Ramos (cell line): ENCODE data around the gene TRIML1.

Experiments used
- in situ Hi-C: fragments of 300-500 bp; cut with MboI; formaldehyde crosslinking; loops from one replicate; pipeline ENCODE4 v1.14.3; 2022; ENCODE audit warnings: low sequenced_read_pairs; ENCODE audit not compliant: unreplicated experiment

The TRIML1 gene, protein sequence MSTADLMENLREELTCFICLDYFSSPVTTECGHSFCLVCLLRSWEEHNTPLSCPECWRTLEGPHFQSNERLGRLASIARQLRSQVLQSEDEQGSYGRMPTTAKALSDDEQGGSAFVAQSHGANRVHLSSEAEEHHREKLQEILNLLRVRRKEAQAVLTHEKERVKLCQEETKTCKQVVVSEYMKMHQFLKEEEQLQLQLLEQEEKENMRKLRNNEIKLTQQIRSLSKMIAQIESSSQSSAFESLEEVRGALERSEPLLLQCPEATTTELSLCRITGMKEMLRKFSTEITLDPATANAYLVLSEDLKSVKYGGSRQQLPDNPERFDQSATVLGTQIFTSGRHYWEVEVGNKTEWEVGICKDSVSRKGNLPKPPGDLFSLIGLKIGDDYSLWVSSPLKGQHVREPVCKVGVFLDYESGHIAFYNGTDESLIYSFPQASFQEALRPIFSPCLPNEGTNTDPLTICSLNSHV

GRCh38 chr4:188139141-188139540 is at the start of gene TRIML1:
Gene TRIML1, plus strand, starts transcription at chr4:188139441. Its CDS starts 118 bp downstream, at chr4:188139559.
- in situ Hi-C loops: no loop called here

DNA sequence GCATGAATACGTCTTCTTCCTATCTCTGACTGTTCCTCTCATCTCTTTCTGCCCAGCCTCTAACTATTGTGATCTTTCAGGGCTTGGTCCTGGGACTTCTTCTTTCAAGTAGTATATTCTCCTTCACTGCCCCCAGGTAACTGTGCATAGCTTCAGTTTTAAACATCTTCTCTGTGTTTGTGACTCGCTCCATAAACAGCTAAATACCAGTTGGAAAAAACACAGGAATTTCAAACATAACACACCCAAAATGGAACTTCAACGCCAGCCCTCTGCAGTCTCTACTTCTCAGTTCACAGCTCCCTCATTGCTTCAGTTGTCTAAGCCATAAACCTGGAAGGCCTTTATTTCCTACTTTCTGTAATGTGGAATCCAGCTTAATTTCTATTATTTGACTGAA is 46.4 kb upstream of the TRIML1 start:
- in situ Hi-C loops: no loop called here

- in situ Hi-C loops: no loop called here
Measured at GRCh38 chr4:188106454-188106853, 32.8 kb upstream of the TRIML1 start.

DNA sequence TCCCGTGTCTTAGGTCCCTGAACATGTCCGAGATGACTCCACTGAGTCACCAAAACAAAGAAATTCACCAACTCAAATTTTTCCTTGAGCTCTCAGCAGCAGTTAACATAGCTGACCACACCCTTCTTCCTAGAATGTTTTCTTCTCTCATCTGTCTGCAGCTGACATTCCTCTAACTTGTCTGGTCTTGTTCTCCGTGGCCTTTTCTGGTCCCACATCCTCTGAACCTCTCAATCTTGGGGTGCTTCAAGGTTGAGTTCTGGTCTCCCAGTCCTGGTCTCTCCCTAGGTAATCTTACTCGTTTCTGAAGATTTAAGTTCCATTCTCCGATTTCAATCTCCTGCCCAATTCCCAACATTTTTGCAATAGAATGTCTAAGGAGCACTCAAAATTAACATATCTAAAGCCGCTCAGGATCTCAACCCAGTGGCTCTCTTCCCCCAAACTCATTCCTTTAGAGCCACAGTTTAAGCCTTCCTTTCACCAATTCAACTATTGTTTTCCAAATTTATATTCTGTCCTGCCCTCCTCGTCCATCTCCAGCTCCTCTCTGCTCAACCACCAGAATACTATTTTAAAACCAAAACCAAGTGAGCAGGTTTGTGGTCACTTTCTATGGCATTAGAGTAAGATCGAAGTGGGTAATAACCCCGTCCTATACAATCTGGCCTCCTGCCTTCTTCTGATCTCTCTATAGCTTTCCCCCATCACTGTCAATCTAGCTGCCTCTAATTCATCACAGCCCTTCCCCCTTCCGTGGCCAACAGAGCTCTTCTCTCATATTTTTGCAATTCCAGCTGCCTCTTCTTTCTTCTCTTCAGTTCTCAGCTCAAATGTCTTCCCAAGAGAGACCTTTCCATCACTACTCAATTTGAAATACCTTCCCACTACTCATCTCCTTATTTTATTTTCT is 31.1 kb upstream of the TRIML1 start:
- in situ Hi-C loops: no loop called here

DNA sequence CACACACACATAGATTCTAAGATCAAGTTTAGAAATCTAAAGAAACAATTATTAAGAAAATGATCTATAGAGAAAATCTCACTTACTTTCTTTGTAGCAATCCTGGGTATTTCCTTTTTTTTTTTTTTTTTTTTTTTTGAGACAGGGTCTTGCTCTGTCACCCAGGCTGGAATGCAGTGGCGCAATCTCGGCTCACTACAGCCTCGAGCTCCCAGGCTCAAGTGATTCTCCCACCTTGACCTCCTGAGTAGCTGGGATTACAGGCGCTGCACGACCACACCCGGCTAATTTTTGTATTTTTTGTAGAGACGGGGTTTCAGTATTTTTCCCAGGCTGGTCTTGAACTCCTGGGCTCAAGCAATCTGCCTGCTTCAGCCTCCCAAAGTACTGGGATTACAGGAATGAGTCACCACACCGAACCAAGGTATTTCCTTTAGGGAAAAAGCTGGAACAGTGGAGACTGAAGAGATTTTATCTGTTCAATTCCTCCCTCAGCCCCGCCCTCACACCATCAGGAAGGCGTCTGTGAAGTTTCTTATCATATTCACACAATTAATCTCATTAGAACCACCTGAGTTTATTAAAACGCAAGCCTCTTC is 30.0 kb upstream of the TRIML1 start, which contains the start of gene TRIML2:
Gene TRIML2 (minus strand): TSS at position 447 of the 599 bp plus-strand sequence. CDS start 4,235 bp downstream, outside the sequence.
- in situ Hi-C loops: no loop called here

GRCh38 chr4:188110036-188110435 is 29.2 kb upstream of the TRIML1 start:
- in situ Hi-C loops: no loop called here

DNA sequence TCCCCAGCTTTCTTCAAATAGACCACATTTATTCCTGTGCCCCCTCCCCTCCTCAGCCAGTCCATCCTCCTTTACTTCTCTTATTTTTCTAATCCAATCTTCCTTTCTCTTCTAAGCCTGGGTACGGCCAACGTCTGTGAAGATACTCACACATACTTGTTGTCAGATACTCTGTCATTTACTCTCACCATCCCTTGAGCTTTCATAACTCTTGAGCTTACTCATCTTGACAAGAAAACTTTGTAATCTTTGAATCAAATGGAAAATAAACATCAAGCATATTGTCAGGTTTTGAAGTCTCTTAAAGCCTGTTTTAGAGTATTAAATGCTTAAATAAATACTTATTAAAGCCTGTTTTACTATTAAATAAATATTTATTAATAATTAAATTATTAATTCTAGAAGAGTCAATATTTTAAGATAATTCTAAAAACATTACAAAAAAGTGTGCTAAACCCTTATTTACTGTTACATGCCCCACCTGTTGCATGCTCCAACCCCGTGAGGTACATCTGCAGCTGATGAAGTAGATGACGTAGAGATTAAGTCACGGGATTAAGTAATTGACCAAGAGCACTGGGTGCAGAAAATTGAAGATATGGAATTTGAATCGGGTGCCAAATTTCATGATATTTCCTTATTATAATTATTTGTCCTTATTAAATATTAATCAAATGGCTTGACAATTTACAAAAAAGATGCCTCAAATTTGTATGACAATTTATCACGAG is 28.3 kb upstream of the TRIML1 start:
- in situ Hi-C loops: no loop called here

DNA sequence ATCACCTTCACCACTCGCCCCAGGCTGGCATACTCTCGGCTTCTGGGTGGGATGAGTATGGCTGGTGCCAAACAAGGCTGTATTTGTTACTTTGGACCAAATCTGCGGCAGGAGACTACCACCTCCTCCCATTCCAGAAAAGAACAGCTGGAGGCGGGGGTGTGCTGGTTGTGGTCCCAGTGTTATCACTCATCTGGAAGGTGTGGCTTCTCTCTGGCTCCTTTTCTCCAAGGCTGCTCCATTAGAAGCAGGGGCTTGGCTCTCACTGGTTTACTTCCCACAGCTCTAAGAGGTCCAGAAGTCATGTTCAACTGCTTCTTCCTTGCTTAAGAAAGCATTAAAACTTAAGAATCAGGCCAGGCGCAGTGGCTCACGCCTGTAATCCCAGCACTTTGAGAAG is 27.3 kb upstream of the TRIML1 start:
- in situ Hi-C loops: no loop called here

DNA sequence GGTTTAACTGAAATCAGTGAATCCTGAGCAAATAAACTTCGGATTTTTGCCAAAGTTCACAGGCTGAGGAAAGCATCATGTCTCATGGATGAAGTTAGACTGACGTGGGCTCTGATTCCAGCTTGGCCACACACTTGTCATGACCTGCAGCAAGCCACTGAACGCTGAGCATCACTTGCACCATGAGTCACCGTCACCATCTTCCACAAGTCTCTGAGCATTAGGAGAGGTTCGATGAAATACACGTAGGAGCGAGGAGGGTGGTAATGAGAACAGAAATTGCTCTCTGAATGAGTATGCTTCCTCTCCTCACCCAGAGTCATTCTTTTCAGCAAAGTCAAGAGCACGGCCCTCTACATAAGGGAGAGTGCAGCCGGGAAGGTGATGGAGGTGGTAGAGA is 26.1 kb upstream of the TRIML1 start:
- in situ Hi-C loops: no loop called here

DNA sequence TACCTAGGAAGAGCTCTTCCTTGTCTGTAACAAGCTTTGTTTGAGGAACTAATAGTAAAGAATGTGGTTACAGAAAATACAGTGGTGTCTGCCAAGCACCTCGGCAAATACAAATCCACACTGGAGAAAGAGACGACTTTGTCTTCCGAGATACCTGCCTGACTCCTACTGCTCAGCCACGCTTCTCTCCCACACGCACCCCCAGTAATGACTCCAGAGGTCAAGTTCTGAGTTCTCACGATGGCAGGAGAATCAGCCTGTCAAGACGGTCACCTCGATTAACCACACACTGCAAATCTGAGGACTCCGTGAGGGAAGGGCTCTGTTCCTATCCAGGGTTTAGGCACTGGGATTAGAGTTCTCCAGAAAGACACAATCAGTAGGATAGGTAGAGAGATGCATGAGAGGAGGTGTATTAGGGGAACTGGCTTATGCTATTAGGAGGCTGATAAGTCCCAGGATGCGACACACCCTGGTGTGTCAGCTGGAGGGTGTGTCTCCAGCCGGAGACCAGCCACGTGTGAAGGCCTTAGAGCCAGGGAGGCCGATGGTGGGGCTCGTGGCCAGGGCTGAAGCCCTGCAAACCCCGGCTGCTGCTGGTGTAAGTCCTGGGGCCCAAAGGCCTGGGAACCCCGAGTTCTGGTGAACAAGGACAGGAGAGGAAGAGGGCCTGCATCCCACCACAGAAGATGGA is 21.5 kb upstream of the TRIML1 start:
- in situ Hi-C loops: no loop called here

GRCh38 chr4:188121530-188121929 is 17.7 kb upstream of the TRIML1 start:
- in situ Hi-C loops: no loop called here

DNA sequence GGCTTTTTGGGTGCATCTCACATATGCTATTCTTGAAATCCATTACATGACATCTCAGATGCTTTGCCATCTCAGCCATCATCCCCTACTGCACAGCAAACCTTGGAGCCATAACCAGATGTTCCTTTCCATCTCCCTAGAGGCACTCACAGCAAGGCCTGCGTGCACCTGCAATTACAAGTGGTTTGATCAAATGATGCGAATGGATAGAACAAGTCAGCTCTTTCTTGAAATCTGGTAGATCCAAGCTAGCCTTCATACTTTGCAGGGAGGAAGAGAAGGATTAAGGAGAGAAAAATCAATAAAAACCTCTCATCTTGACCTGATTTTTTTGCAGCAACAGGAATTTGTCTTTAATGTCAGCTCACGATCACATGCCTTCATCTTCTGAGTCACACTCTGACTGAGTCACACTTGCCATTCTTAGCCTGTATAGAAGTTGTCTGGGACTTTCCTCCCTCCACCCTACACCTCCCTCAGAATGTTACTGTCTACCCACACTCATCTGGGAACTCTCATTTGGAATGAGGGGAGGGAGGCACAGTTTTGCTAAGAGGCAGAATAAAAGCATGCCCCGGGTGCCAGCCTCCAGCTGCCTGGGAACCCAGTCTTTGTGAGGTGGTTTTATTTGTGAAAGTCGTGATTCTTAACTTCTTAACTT is 11.9 kb upstream of the TRIML1 start:
- in situ Hi-C loops: no loop called here

GRCh38 chr4:188130355-188130754 is 8.9 kb upstream of the TRIML1 start:
- in situ Hi-C loops: no loop called here

- in situ Hi-C loops: no loop called here
Measured at GRCh38 chr4:188132232-188132631, 7.0 kb upstream of the TRIML1 start.

- in situ Hi-C loops: no loop called here
Measured at GRCh38 chr4:188138227-188138626, 1.0 kb upstream of the TRIML1 start.

- in situ Hi-C loops: no loop called here
Measured at GRCh38 chr4:188139671-188140070, 430 bp downstream of the TRIML1 start.

GRCh38 chr4:188143731-188144130 is 4.5 kb downstream of the TRIML1 start:
- in situ Hi-C loops: no loop called here

DNA sequence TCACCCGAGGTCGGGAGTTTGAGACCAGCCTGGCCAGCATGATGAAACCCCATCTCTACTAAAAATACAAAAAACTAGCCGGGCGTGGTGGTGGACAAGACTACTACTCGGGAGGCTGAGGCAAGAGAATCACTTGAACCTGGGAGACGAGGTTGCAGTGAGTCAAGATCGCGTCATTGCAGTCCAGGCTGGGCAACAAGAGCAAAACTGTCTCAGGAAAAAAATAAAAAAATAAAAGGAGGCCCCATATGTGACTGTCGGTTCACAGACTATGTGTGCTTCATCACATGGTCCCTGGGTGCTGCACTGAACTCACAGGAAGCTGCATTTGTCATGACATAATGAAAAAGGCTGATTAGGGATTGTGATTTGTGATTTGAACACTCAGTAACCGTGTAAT is 6.4 kb downstream of the TRIML1 start:
- in situ Hi-C loops: no loop called here

GRCh38 chr4:188146618-188147017 is 7.4 kb downstream of the TRIML1 start:
- in situ Hi-C loops: no loop called here
